HG03103 (cell line): ENCODE measurements around the gene AFF4.

ENCODE experiments used
- ATAC-seq: cut with Tn5 transposase; IDR thresholded peaks from one replicate; pipeline ENCODE4 v1.9.1; 2021; ENCODE audit warnings: low read depth; ENCODE audit not compliant: unreplicated experiment

AFF4 gene

DNA sequence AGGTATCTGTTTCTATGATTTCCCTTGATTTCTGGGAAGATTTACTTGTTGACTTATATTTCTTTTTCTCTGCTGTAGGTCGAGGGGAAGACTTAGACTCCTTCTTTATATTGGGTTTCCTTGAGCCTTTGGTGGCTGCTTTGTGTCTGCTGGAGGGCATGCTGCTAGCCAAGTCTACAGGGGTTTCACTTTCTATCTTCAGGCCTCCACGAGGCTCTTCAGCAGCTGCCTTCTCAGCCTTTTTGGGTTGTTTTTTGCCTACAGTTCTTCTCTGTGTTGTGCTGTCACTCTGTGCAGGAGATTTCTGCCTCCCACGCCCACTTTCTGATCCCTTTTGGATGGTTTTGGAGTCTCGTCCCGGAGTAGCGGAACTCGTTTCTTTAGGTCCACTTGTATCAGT lies 66.7 kb downstream of the AFF4 start:
- ATAC-seq = no peak

GRCh38 chr5:132895719-132896305 lies 67.6 kb downstream of the AFF4 start:
- no peak for ATAC-seq

- ATAC-seq = no peak
These were observed 72.6 kb downstream of the AFF4 start for GRCh38 chr5:132890817-132891216.

DNA sequence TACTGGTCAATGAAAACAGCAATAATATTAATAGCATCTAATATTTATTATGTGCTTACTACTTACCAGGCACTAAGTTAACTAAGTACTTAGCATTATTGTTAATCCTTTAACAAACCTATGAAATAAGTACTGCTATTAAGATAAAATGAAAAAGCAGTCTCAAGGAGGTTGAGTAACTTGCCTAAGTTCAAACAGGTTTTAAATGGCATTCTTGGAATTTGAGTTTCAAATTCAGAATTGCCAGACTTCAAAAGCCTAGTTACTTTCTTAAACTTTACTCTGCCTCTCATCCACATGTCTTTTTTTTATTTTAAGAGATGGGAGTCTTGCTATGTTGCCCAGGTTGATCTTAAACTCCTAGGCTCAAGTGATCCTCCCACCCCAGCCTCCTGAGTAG lies 73.9 kb downstream of the AFF4 start:
- no peak for ATAC-seq

DNA sequence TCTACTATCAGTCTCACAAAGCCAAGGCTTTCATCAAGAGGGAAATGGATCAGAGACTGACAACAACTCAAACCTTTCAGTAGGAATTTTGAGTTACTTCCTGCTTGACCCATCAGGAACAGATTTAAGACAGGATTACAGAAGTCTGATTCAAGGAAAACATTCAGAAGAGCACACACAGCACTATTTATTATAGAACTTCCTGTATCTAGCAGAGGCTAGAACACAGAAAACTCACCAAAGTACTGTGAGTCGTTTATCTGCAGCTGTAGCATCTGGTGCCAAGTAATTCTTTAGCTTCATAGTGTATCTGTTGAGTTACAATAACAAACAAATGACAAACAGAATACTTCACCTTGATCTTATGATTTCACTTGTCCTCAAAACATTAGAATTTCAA lies 76.2 kb downstream of the AFF4 start:
- ATAC-seq = no peak

DNA sequence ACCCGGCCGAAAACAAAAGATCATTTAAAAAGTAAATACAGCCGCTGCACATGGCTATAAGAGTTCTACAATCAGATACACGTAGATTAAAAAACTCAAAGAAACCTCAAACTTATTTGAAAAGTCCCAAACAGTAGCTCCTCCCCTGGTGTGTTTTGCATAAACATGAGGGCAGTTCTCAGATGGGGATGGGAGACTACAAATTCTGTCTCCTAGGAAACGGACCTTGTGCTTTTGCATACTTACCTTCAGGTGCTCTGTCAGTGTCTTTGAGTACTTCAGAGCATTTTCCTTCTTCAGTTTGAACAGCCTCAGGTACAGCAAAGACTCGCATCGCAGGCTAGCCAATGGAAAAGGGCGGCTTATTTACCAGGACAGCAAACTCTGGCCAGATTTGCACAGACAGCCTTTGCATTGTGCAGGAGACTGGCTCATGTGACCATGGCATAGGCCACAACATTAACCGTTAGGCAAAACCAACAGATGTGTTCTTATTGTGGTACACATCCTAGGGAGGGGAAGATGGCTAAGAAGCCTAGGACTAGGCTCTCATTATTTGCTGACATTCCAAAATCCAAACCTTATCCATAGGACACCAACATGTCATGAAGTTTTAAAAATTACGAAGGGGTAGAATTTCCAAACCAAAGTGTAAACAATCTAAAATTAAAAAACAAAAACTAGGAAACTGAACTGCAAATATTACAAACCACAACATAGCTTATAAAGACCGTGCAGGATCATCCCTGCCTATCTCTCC lies 77.2 kb downstream of the AFF4 start:
- no peak for ATAC-seq

DNA sequence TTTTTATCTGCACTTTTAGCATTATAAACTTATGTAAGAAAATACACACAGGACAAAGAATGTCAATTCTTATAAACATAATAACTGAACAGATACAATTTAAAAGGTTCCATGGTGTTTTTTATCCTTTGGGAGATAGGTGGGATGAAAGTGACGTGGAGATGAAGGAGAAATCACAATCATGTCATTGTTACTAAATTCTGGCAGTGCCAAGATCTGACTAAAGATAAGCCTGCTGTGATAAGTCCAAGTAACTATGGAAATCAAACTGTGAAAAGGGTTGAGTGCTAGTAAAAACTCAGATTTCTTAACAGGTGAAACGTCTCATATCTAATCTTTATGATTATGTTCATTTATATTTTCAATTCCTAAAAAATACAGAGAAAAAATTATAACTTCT lies 78.9 kb downstream of the AFF4 start:
- ATAC-seq = no peak

DNA sequence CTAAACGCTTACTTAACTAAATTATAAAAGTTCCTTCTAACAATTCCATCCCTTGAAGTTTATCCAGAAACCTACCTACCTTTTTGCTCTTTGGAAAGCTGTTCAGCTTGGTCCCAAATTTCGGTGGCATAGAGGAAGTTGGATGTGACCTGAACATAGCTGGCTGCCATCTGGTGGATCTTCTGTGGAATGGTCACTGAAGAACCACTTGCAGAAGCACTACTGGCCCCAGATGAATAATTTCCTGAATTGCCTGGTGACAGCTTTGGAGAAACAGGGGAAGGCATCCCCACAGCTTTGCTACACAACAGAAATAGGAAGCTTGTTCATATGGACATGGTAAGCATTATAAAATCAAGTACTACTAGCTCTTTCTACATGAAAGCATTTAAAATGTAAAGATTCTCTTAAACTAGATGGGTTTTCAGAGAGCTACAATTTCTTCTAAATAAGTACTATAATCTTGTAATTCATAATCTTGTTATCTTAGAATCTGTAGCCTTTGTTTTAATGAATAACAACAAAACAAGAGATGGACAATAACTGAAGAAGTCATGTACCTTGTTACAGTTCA lies 80.1 kb downstream of the AFF4 start:
- no peak for ATAC-seq

DNA sequence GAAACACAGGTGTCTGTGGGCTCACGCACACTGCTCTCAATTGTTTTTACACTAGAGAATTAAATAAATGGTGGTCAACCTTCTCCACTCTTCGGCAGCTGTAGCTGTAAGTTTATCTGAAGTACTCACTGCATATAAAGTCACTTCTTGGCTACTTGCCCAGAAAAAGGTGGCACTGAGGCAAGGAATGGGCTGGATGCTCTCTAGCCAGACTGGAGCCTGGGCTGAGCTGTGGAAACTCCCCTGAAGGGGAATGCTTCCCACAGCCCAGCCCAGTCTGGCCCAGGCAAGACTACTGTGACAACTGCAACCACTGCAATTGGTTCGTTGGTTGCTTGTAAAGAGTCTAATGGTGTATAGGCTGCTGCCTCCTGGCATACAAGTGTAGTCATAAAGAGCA lies 85.5 kb downstream of the AFF4 start:
- ATAC-seq = no peak

DNA sequence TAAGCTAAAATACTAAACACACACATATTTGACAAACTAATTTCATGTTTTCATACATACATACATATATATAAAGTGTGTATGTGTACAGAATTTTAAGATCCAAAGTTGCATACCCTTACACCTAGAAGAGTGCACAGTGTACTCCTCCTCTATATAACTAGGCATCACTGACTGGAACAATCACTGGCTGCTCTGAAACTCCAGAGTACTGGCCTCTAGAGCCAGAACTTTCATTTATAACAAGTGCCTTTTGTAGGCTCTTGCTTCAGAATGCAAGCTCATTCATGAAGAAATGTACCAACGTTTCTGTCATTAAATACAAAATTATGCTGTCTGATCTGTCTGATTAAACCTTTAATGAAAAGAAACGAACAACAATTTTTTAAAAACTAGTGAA lies 86.0 kb downstream of the AFF4 start:
- no peak for ATAC-seq

DNA sequence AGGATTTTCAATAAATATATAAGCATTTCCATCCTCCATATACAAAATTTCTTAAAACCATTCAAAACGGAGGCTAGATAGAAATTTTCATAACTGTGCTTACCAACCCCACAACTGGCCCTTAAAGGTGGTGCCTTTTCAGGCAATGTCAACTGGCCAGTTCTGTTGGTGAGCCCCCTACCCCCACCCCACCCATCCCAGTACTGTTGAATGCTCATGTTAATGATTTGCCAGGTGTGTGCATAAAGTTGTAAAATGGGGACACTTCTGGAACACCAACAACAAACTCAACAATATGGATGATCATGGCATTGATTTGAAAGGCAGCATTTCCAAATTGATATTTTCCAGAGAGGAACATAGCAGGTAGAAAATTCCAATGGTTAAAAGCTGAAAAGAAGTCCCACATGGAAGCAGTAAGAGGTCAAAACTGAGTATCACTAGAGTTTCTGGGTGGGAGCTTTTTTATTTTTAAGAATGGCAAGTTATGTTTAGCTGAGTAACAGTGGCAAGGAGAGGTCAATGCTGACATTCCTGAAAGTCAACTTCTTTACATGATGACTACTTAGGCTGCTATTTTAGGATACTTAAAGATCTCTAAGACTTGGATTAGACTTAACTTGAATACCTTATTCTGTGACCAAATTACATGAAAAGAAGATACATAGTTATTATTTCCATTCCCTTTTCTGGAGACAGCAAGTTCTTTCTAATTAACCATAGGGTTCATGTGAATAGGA lies 87.2 kb downstream of the AFF4 start:
- no peak for ATAC-seq

GRCh38 chr5:132873930-132874271 lies 89.5 kb downstream of the AFF4 start:
- ATAC-seq = no peak

DNA sequence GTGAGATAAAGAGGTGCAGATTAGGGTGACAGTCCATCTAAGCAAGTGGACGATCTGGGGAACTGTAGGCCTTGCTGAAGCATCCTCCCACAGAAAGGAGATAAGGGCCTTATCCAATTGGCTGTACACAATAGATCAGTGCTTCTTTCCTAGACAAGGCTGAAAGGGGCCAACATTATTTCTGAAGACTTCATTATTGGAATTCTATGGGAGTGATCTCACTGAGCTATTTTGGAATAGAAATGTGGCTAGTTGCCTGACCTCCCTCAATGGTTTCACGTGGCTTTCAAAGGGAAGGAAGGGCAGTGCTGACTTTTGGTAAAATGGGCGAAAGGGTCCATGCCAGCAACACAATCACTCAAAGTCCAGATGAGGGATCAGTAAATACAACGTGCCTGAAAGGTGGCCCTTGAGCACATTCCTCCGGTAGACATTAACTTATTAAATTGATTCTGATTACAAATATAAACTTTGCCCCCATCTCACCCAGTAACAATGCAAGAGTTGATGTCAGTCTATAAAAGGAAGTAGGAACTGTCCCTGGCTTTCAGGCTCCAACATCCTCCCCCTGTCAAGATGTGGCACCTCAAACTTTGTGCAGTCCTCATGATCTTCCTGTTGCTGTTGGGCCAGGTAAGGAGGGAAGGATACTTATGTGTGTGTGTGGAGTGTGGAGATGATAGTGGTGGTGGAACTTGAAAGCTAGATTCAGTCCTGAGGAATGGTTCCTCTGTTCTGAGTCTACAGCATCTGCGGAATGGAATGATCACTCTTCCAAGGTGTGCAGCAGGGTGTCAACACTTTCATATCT lies 90.1 kb downstream of the AFF4 start, which contains the start of gene LEAP2:
Gene LEAP2 (plus strand): TSS at position 550 of the 811 bp plus-strand sequence. CDS start 27 bp downstream, at position 577.
- no peak for ATAC-seq

DNA sequence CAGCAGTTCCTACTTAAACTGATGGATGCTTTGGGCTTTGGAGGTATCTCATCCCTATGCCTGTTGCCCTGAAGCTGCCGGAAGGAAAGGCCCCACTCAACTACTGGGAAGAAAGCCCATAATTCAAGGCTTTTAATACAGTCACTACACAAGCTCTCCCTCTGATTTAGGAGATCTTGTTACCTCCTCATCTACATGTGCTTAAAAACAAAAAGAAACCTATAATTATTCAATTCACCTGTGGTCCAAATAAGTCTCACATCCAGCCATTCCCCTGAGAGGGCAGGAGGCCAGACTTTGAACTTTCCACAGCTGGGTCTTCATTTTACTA lies 90.7 kb downstream of the AFF4 start:
- ATAC-seq = no peak

DNA sequence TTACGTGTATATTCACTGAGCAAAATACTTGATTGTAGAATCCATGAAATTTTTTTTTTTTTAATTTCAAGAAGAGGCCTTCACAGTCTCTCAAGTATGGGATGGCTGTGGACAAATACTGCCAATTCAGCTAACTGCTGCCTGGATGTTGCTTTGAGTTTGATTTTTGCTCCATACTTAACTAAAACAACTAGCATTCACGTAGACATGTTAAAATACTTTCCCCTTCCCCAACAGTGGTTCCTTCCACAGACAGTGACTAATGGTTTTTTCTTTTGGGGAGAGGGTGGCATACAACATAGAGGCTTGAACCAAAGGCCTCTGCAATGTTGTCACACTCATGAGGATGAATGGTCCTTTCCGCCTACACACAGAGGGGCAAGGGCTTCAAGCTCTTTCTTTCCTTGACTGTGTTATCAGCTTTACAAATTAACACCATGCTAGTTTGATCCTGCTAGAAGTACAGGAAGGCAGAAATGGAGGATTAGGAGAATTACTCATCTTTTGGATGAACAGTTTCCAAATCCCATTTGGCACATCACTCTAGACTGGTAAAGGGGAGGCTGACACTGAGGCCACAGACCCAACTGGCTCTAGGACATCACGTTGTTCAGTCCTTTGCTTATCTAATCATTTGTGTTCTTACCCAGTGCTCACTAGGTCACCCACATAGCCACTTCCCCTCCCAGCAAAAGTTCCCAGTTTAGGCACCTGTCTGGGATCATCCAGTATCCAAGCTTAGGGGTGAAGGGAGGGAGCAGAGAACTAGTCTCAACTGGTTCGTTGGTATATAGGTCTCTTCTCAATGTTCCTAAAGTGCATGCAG lies 91.8 kb downstream of the AFF4 start:
- no peak for ATAC-seq

- no peak for ATAC-seq
These were observed 92.6 kb downstream of the AFF4 start for GRCh38 chr5:132870801-132871200.

DNA sequence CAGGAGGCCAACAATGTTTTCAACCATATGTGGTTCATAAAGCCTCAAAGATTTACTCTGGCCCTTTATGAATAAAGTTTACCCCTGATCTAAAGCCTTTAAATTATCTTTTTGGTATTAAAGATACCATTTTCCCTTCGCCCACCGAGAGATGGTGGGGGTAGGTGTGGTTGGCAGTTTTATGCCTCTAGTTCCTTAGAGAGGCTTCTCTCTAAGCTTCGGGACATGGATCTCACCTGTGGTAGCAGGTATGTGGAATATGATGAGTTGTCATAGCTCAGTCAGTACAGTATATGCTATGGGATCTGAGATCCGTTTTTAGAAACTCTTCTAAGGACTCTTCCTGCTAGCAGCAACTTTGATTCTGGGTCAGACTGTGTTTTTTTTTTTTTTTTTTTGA lies 94.7 kb downstream of the AFF4 start:
- ATAC-seq = no peak

DNA sequence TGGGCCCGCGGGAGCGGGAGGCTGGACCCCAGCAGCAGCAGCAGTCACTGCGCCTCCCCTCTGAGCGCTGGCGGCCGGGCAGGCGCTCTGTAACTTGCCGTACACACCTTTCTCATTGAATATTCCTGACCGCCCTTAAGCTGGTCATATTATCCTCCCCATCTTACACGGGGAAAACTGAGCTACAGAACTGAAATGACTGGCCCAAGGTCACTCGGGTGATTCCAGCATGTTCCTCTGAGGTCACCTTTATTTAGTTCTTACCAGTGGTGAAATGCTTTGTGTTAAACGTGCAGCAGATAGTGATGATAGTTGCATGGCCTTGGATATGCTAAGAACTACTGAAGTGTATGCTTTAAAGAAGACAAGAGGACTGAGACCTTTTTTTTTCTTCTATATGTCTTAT lies 96.4 kb downstream of the AFF4 start:
- peak; percentile 15 for ATAC-seq

GRCh38 chr5:132866342-132867045 lies 96.9 kb downstream of the AFF4 start, which contains the start of the genes GDF9 and UQCRQ:
Gene GDF9, minus strand, starts transcription at chr5:132866469. Its CDS starts 1,936 bp downstream, at chr5:132864533.
Gene UQCRQ, plus strand, starts transcription at chr5:132866642. Its CDS starts 240 bp downstream, at chr5:132866882.
- peak; percentile 96 for ATAC-seq
